ENCODE data around the gene ITFG1. TPM values are rescaled to one million over a fixed set of nuclear protein-coding genes. Genes with fewer than 3 reads are reported as not detected.
"Not testable (repeated sequence)": the region's sequence is repeated elsewhere in the genome, so short reads cannot be mapped to it uniquely, and the experiment has no call there.

The ITFG1 gene
- polyA plus RNA-seq, 4 donors, result 94.0 to 142 (median 104) TPM

DNA sequence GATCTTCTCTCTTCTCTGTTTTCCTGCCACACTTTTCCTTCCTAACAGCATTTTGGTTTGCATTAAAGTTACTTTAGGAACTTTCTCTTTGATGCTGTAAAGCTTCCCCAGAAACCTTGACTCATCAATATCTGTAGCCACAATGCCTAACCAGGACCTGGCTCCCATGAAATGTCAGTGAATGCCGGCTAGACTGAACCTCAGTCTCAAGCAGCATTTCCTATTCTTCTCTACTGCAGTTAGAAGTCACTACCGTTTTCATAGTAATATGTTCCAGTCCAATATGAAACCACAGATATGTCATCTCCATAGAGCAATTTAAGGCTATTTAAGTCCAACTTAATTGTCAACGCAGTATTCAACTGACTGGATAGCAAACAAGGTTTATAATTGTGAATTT lies 28.9 kb downstream of the ITFG1 start:
- no peak for DNase-seq (ENCODE audit: low read depth in 4 of 4, low spot score in 2 of 4)

DNA sequence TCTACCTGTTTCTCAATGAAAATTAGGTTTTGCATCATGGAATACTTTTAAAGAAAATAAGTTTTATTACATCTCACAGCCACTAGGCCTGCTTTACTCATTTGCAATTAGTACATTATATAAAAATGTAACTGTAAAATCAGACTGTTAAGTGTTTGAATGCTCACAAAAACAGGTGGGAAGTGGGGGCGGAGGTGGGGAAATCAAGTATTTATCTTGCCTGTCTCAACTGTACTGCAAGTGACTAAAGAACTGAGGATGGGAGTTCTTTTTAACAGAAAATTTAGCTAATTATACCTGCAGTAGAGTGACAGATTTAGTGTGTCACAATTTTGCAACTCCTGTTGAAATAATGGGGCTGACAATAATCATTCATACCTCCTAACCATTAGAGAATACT lies 34.1 kb downstream of the ITFG1 start:
- no peak for DNase-seq (ENCODE audit: low read depth in 4 of 4, low spot score in 2 of 4)

DNA sequence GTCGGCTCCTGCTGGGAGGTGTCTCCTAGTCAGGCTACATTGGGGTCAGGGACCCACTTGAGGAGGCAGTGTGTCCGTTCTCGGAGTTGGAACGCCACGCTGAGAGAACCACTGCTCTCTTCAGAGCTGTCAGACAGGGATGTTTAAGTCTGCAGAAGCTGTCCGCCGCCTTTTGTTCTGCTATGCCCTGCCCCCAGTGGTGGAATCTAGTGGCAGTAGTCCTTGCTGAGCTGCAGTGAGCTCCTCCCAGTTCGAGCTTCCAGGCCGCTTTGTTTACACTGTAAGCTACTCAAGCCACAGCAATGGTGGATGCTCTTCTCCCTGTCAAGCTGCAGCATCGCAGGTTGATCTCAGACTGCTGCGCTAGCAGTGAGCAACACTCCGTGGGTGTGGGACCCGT lies 36.0 kb downstream of the ITFG1 start:
- DNase-seq (ENCODE audit: low read depth in 4 of 4, low spot score in 2 of 4), result no peak

DNA sequence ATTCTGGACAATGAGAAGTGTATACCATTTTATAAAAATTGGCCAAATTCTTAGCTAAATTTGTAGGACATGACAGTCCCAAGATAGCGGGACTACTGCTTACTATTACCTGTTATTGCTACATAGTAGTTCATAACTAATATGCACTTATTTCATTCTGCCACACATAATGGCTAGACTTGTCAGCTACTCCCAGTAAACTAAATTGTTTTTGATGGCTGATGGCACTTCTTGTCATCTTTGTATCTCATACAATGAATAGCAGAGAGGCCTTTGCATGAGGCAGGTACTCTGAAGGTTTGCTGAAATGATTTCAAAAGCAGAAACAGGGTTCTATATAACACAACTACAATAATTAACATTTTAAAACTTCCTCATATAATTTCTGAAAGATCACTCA lies 44.0 kb downstream of the ITFG1 start:
- DNase-seq (ENCODE audit: low read depth in 4 of 4, low spot score in 2 of 4), result no peak

DNA sequence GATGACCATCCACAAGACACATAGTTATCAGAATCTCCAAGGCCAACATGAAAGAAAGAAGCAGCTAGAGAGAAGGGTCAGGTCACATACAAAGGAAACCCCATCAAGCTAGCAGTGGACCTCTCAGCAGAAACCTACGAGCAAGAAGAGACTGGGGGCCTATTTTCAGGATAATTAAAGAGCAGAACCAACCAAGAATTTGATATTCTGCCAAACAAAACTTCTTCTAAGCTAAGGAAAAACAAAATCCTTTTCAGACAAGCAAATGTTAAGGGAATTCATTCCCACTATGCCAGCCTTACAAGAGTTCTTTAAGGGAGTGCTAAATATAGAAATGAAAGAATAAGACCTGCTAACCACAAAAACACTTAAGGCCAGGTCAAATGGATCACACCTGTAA lies 47.8 kb downstream of the ITFG1 start:
- no peak for DNase-seq (ENCODE audit: low read depth in 4 of 4, low spot score in 2 of 4)

DNA sequence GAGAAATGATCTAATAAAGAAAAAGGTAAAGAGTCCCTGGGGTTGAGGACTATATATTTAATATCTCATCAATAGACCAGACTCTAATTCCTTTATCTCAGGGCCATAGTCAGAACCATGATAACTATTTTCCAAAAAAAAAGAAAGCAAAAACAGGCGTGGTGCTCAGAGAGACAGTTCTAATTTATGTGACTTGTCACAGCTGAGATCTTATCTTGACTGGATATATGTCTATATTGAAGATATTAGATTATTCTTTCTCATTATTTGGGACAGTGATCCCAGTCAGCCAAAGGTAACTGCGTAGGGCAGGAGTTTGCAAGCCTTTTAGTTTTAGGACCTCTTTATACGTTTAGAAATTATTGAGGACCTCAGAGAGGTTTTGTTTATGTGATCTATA lies 52.4 kb downstream of the ITFG1 start:
- DNase-seq (ENCODE audit: low read depth in 4 of 4, low spot score in 2 of 4), result no peak

DNA sequence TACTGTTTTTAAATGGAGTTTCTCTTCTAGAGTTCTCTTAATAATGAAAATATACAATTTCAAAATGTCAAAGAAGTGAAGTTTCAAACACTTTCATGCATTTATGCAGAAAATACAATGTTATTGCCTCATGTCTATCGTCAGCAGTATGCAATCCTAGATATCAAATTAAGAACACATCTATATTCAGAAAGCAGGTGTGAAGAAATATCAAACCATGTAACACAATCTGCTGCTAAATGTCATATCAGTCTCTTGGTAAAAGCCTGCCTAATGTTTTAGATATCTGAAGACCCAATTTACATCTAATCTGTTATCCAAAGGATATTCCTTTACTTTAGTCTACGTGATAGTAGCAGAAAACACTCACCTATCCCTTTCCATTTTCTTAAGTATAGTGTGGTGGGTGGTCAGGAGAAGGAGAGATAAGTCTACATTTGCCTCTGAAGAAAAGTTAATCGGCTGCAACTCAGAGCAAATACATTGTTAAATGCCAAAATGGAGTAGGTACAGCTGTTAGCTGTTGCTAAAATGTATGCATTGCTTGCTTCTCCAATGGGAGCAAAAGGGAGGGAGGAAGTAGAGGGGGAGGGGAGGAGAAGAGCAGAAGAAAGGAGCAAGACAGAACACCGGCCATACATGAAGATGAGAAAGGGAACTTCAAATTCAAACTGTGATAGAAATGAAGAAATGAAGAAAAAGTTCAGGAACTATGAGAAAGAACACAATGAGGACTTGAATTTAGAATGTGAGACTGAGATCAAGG lies 64.9 kb downstream of the ITFG1 start:
- peak in 3 of 4 donors; percentile 3 to 24 (median 19) for DNase-seq (ENCODE audit: low read depth in 4 of 4, low spot score in 2 of 4)

DNA sequence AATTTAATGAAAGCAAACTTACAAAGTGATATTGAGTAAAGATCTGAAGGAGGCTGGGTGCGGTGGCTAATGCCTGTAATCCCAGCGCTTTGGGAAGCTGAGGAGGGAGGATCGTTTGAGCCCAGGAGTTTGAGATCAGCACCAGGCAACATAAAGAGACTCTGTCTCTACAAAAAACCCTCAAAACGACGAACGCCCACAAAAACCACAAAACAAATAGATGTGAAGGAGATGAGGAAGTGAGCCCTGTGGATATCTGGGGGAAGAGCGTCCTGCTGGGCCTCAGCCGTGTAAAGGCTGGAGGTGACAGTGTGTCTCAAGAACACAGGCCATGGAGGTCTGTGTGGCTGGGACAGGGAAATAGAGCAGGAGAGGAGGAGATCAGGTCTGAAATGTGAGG lies 68.8 kb downstream of the ITFG1 start:
- DNase-seq (ENCODE audit: low read depth in 4 of 4, low spot score in 2 of 4), result no peak

DNA sequence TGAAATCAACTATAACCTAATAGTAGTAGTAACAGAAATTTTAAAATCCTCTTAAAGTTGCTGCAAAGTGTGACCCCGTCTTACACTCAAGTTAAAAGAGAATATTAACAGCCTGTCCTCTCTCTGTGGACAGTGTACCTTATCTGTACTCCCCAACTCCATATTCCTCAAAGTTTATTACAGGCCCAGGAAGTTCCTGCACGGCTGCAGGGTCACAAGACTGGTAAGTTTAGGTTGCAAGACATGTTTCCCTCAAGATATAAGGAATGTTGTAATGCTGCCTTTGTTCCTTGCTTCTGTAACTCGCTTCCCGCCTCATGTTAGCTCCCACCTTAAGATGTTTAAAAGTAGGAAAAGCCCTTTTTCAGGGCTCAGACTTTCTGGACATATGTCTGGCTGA lies 72.2 kb downstream of the ITFG1 start:
- DNase-seq (ENCODE audit: low read depth in 4 of 4, low spot score in 2 of 4), result no peak

DNA sequence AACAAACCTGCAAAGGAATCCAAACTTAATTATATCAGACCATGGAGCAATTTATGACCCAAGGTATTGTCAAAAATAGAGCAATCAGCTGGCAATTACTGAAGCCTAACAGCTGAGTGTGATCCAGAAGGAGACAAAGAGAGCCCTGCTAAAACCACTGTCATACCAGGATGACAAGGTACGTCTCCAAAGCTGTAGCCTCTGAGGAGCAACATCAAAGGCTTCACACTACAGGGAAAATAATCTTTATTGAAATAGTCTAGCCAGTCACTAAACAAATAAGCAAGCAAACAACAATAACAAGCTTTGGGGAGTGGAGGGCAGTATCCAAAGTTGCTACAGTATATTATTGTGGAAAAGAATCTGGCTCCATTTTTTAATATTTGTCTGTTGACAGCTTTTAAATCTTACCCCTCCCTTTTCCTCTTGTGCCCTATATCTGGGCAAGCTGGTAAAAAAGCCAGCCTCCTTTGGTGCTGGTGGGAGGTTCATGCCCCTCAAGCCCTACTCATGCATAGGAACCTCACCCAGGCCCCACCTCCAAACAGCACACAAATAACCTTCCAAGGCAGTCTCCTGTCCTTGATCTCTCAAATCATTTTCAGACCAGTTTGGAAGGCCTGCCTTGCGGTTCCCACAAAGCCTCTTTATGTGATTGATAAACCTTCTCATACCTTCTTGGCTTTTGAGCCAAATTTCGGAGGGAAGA lies 73.7 kb downstream of the ITFG1 start:
- DNase-seq (ENCODE audit: low read depth in 4 of 4, low spot score in 2 of 4), result no peak

DNA sequence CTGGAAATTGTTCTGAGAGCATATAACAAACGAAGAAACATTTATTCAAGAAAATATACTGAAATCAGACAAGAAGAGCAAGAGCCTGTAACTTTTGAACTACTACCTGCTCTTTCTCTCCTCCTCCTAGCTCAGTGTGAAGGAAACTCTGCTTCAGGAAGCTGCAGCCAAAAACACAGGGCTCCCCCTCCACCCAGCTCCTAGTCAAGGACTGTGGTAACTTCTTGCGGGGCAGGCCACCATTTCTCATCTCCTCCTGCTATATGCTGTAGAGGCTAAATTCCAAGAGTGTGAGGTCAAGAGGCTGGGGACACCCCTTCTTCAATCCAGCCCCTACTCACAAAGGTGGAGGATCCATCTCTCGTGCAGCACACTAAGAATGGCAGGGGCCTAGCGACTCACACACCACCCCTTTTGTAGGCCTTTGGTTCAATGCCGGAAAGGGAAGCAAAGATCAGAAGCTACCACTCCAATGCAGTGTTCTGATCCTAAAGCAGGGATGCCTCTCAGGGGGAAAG lies 74.6 kb downstream of the ITFG1 start:
- DNase-seq (ENCODE audit: low read depth in 4 of 4, low spot score in 2 of 4), result no peak

DNA sequence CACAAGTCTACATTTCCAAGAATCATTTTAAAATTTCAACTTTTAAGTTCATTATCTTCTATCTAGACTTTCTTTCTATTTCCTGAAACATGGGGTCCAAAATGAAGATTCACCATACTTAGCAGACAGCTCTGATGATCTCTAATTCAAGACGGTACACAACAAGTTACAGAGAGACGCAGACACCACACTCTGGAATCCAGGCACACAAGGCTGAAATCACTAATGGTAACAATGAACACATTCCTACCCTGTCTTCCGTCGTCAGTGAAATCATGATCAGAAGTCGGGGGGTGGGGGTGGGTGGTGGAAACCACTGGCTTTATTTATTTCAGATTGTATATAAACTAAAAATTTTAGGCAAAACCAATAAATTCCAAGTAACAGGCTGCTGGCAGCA lies 78.5 kb downstream of the ITFG1 start:
- DNase-seq (ENCODE audit: low read depth in 4 of 4, low spot score in 2 of 4), result no peak

DNA sequence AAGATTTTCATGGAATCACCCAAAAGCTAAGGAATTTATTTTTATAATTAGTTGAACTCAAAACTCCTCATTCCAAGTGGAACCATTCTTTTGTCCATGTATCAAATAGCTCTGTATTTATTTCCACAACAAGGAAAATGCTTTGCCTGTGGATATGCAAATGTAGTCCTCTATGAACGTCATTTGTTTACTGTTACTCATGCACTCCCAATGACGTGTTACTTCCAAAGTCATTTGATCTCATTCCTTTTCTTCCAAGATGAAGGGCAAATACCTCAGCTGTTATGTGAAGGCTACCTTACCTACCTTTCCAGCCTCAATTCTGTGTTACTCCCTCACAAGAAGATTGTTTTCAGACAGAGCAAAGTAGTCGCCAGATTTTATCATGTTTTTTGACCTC lies 83.7 kb downstream of the ITFG1 start:
- DNase-seq (ENCODE audit: low read depth in 4 of 4, low spot score in 2 of 4), result no peak

DNA sequence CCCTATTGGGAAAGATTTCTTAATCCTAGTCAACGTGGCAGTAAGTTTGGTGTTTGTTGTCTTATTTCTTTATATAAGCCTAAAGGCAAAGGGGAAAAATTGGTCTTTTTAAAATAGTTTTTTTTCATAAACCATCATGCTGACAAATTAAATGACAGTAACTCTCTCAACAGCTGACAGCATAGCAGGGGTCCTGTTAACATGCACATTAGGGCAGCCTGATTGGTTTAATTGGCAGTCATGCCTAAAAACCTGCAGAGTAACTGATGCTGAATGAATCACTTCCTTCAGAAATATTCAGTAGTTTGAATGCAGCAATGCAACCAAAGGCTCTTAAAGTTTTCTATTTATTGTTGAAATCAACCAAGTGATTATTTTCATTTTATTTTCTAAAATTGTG lies 85.4 kb downstream of the ITFG1 start:
- no peak for DNase-seq (ENCODE audit: low read depth in 4 of 4, low spot score in 2 of 4)

DNA sequence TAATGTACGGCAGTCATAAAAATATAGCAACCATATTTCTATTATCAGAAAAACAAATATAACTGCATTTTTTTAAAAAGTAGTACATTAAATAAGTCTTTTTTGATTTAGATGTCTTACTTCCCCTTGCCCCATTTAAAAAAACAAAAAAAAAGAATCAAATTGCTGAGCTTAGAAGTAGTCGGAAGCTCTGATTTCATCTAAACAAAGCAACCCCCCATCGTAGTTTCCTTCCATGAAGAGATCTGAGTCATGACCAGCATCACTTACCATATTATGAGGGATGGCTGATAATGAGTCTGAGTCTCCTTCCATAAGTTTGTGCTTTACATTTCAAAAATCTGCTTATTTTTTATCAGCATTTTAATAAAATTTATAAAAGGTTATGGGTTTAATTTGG lies 86.2 kb downstream of the ITFG1 start:
- DNase-seq (ENCODE audit: low read depth in 4 of 4, low spot score in 2 of 4), result no peak

DNA sequence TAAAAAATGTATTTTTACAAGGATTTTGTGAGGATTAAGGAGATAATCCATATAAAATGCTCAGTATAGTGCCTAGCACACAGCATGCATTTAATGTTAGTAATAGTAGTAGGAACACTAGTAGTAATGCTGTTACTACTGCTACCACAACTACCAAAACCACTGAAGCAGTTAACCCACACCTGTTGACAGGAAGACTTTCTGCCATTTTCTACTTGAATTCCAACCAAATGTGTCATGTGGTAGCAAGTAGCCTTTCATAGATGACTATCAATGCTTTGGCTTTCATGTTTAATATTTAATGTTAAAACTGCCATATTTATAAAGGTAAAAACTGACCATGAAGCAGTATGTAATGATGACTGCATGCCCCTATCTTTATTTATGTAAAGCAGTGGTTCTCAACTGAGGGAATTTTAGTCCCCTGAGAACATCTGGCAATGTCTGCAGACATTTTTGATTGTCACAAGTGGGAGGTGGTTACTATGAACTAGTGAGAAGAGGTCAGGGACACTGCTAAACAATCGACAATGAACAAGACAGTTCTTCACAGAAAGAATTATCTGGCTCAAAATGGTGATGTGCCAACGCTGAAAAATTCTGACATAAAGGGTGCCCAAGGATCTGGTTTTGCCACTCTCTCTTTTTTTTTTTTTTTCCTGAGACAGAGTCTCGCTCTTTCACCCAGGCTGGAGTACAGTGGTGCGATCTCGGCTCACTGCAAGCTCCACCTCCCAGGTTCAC lies 89.4 kb downstream of the ITFG1 start:
- no peak for DNase-seq (ENCODE audit: low read depth in 4 of 4, low spot score in 2 of 4)

DNA sequence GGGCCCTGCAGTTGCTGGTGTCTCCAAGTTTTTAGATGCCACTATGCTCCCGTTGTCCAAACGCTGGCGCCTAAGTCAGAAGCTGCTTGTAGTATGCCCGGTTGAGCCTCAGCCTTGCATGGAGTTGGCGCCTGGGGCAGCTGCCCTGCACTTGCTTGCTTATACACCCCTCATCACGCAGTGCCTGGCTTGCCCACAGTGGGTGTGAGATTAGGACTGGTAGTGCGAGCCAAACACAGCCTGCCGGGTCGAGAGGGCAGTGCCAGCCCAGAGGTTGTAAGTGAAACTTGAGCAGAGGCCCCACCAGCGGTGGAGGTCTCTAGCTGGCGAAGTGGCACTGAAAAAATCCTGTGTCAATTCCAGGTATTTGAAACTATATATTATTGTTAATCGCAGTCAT lies 90.3 kb downstream of the ITFG1 start:
- no peak for DNase-seq (ENCODE audit: low read depth in 4 of 4, low spot score in 2 of 4)

DNA sequence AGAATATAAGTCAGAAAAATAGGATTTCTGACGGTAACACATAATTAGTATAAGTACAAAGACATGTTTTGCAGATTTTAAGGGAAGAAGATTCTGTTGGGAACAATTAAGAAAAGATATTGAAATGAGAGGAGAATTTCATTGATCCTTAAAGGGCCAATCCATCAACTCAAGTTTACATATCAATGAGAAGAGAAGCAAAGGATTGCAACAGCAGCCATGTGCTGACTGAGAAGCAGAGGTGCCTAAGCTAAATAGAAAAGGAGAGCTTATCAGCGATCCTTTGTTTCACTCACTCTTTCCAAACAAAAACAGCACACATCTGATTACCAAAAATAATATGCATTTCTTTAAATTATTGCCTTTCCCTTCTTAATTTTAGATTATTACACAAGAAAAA lies 94.6 kb downstream of the ITFG1 start:
- no peak for DNase-seq (ENCODE audit: low read depth in 4 of 4, low spot score in 2 of 4)

DNA sequence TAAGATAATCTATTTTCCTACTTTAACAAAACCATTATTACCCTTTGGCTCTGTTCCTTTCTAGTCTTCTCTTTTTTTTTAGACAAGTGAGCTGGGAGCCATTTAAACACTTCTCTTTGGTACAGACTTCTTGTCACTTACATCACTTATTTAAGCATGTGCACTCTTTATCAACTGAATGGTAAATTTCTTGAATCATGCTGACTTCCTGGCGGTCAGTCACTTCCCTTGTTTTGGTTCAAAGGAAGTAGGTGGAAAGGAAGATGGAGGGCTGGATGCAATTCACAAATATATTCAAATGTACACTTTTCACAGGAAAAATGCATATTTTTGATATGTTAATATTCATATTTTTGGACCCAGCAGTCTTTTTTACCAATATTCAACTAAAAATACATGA lies 97.1 kb downstream of the ITFG1 start:
- no peak for DNase-seq (ENCODE audit: low read depth in 4 of 4, low spot score in 2 of 4)

DNA sequence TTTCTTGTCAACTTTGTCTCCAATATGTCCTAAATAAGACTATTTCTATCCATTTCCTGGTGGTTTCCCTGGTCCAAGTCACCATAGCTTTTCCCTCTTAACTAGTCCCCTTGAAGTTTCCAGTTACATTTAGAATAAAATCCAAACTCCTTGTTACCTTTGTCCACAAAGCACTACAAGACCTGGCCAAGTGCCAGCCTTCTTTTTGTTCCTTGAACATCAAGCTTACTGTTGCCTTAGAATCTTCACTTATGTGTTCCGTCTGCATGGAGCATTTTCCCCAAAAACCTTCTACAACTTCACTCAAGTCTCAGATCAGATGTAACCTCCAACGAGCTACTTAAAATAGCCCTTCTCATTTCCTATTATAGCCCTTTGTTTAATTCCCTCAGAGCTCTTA lies 101.4 kb downstream of the ITFG1 start:
- DNase-seq (ENCODE audit: low read depth in 4 of 4, low spot score in 2 of 4), result no peak

DNA sequence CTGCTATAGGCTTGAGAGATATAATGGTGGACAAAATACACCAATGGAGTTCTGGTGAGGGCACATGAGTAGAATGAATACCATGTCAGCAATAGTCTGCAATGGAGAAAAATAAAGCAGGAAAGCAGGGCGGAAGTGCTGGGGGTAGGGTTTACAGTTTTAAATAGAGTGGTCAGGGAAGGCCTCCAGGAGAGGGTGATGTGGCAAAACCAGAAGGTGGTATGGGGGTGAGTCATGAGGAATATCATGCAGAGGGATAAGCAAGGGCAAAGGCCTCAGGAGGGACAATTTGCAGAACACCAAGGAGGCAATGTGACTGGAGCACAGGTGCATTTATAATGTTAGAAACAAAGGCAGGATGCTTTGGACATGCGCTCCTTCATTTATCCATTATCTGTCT lies 102.0 kb downstream of the ITFG1 start:
- no peak for DNase-seq (ENCODE audit: low read depth in 4 of 4, low spot score in 2 of 4)

DNA sequence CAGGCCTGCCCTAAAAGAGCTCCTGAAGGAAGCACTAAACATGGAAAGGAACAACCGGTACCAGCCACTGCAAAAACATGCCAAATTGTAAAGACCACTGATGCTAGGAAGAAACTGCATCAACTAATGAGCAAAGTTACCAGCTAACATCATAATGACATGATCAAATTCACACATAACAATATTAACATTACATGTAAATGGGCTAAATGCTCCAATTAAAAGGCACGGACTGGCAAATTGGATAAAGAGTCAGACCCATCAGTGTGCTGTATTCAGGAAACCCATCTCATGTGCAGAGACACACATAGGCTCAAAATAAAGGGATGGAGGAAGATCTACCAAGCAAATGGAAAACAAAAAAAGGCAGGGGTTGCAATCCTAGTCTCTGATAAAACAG lies 111.8 kb downstream of the ITFG1 start:
- not testable (repeated sequence) for DNase-seq (ENCODE audit: low read depth in 4 of 4, low spot score in 2 of 4)
